B cell (primary cell): Measurements from ENCODE around the gene BRD9. TPM values are rescaled to one million over a fixed set of nuclear protein-coding genes. Genes with fewer than 3 reads are reported as not detected.

Experiments used
- ATAC-seq: fragments of 200-7000 bp; cut with Tn5 transposase; one replicate; pipeline ENCODE4 v1.10.0; 2021; ENCODE audit warnings: low read depth, mild to moderate bottlenecking, moderate number of reproducible peaks, moderate library complexity
- CTCF ChIA-PET: fragments of 350-600 bp; sonication (Branson Sonifier 250); formaldehyde crosslinking; loops from one replicate; lab custom pipeline; 2021; ENCODE audit warnings: antibody characterized with exemption, inconsistent platforms; lab: Charles Lee
- POLR2A ChIA-PET: fragments of 350-600 bp; sonication (Branson Sonifier 250); formaldehyde crosslinking; loops from one replicate; lab custom pipeline; 2021; ENCODE audit warnings: antibody characterized with exemption; lab: Charles Lee
- DNase-seq: peaks from one replicate; pipeline ENCODE4 v3.0.0; 2013
- H2AFZ ChIP-seq: 2 replicates; pipeline ENCODE4 v1.6.1; 2012; ENCODE audit warnings: mild to moderate bottlenecking, low read depth, low read length; ENCODE audit not compliant: insufficient read depth, poor library complexity, severe bottlenecking
- H3K27ac ChIP-seq, 2 donors: 1 replicate in 1 of 2; 2 replicates in 1 of 2; pipeline ENCODE4 v1.5.1; 2012 to 2013; ENCODE audit warnings: low read length in 2 of 2, mild to moderate bottlenecking in 2 of 2, moderate library complexity in 1 of 2
- H3K27me3 ChIP-seq, 4 experiments: fragments of 200-600 bp in 1 of 4; sonication (generic) in 1 of 4; replicated peaks in 1 of 4; 1 replicate in 2 of 4; 2 replicates in 2 of 4; pipeline versions ENCODE4 v1.6.1 to v1.7.0; 2013 to 2016; ENCODE audit warnings: low read length in 3 of 4, mild to moderate bottlenecking in 2 of 4, mixed read lengths in 1 of 4, moderate library complexity in 1 of 4; ENCODE audit not compliant: insufficient read depth in 4 of 4, control insufficient read depth in 3 of 4; ENCODE audit errors: control extremely low read depth in 1 of 4
- H3K36me3 ChIP-seq, 2 experiments: replicated peaks in 1 of 2; 1 replicate in 1 of 2; 2 replicates in 1 of 2; pipeline versions ENCODE4 v1.6.1 to v1.7.1; 2013; ENCODE audit warnings: low read length in 1 of 2; ENCODE audit not compliant: insufficient read depth in 2 of 2, control insufficient read depth in 1 of 2; ENCODE audit errors: control extremely low read depth in 1 of 2, extremely low read depth in 1 of 2
- H3K4me1 ChIP-seq, 2 donors: fragments of 200-600 bp in 1 of 2; sonication (generic) in 1 of 2; 1 replicate in 1 of 2; 2 replicates in 1 of 2; pipeline versions ENCODE4 v1.5.1 to v1.6.1; 2013 to 2017; ENCODE audit warnings: low read length in 2 of 2; ENCODE audit not compliant: control insufficient read depth in 2 of 2, insufficient read depth in 2 of 2
- H3K4me2 ChIP-seq: replicated peaks from 2 replicates; pipeline ENCODE3; 2012; ENCODE audit warnings: mild to moderate bottlenecking, low read depth, low read length; ENCODE audit not compliant: poor library complexity, severe bottlenecking
- H3K4me3 ChIP-seq, 5 experiments: fragments of 200-600 bp in 1 of 5; sonication (generic) in 1 of 5; 1 replicate in 3 of 5; 2 replicates in 2 of 5; pipeline versions ENCODE4 v1.5.1 to v1.7.0; 2011 to 2016; ENCODE audit warnings: low read length in 4 of 5, mild to moderate bottlenecking in 4 of 5, low read depth in 2 of 5, control low read depth in 1 of 5, moderate library complexity in 1 of 5; ENCODE audit not compliant: insufficient read depth in 1 of 5; ENCODE audit errors: control extremely low read depth in 1 of 5, extremely low read depth in 1 of 5
- H3K79me2 ChIP-seq: fragments of 200-600 bp; sonication (generic); one replicate; pipeline ENCODE4 v1.6.0; 2016; ENCODE audit warnings: low read length; ENCODE audit not compliant: control insufficient read depth, insufficient read depth
- H3K9ac ChIP-seq: fragments of 200-600 bp; sonication (generic); 2 replicates; pipeline ENCODE4 v1.6.1; 2017; ENCODE audit warnings: mild to moderate bottlenecking, low read length, moderate library complexity
- H3K9me3 ChIP-seq, 3 donors: one replicate each; pipeline versions ENCODE4 v1.6.1 to v1.7.1; 2013; ENCODE audit warnings: low read length in 2 of 3; ENCODE audit not compliant: control insufficient read depth in 2 of 3, insufficient read depth in 1 of 3; ENCODE audit errors: control extremely low read depth in 1 of 3
- H4K20me1 ChIP-seq: 2 replicates; pipeline ENCODE4 v1.6.0; 2012; ENCODE audit warnings: mild to moderate bottlenecking, low read length; ENCODE audit not compliant: insufficient read depth, control insufficient read depth, poor library complexity, severe bottlenecking
- H3K27ac Mint-ChIP-seq: one replicate; pipeline ENCODE4 v1.8.0; 2021; ENCODE audit warnings: mixed read lengths
- H3K27me3 Mint-ChIP-seq: one replicate; pipeline ENCODE4 v1.8.0; 2021; ENCODE audit warnings: mixed read lengths
- H3K4me1 Mint-ChIP-seq: one replicate; pipeline ENCODE4 v1.8.0; 2021; ENCODE audit warnings: mixed read lengths
- H3K4me3 Mint-ChIP-seq: one replicate; pipeline ENCODE4 v1.8.0; 2021; ENCODE audit warnings: mixed read lengths
- H3K9me3 Mint-ChIP-seq: one replicate; pipeline ENCODE4 v1.8.0; 2022; ENCODE audit warnings: mixed read lengths; ENCODE audit not compliant: insufficient read depth
- CTCF ChIP-seq: fragments of 200-600 bp; IDR thresholded peaks from one replicate; pipeline ENCODE4 v1.8.0; 2022; ENCODE audit warnings: antibody characterized with exemption, mild to moderate bottlenecking
- EZH2 ChIP-seq: IDR thresholded peaks from 2 replicates; pipeline ENCODE4 v1.6.1; 2012; ENCODE audit warnings: borderline replicate concordance, low read depth, mild to moderate bottlenecking, moderate library complexity, low read length; ENCODE audit not compliant: insufficient read depth, poor library complexity, severe bottlenecking
- WGBS: methylation state at CpG from one replicate; pipeline ENCODE4 v1.1.5; 2013; ENCODE audit warnings: missing lambda C conversion rate; ENCODE audit not compliant: insufficient coverage; 5-methylcytosine and 5-hydroxymethylcytosine counted together
- intact Hi-C: fragments of 100-400 bp; cut with micrococcal nuclease; formaldehyde crosslinking; loops from one replicate; pipeline ENCODE4 v1.10.0; 2022
- polyA plus RNA-seq: library from polyadenylated mRNA; depleted of rRNA; stranded (reverse); fragments of >200 nt; gene quantifications from 2 replicates; pipeline ENCODE4 v1.2.3, GENCODE V29; 2012
- total RNA-seq, 2 donors: library from RNA; stranded (reverse); fragments of 120-200 nt in 1 of 2; gene quantifications; 1 replicate in 1 of 2; 2 replicates in 1 of 2; pipeline versions ENCODE4 v1.2.3 to v1.2.4, GENCODE V29; 2013 to 2022

The BRD9 gene
- total and polyA plus RNA-seq, 2 donors (not counting 1 experiment from before 2014, with no cell fraction given), result 28.3 to 68.6 TPM

- ChIA-PET POLR2A (no interaction called here), CTCF (no interaction called here)
- H3K4me1 ChIP-seq, result no peaks in the 10 kb centered on the region
- Mint-ChIP-seq H3K9me3 (no peaks in the 10 kb centered on the region), H3K4me3 (no peak overlapping the region), H3K4me1 (no peaks in the 10 kb centered on the region), H3K27ac (no peak overlapping the region), H3K27me3 (peaks cover 38% of the 10 kb centered on the region)
- H3K9ac ChIP-seq, result no peak overlapping the region
- H3K9me3 ChIP-seq, result peaks cover 0 to 5% (median 0%) of the 10 kb centered on the region in 3 donors
- no peak for TF ChIP-seq CTCF
- no peak for TF ChIP-seq EZH2
- 89% methylated on average over 4 of the region's 7 CpGs for WGBS
- no peak for ATAC-seq
- H3K4me3 ChIP-seq, result no peak overlapping the region
- H3K4me2 ChIP-seq, result no peak overlapping the region
- no peak overlapping the region for H3K27ac ChIP-seq
- peaks cover 0 to 6% (median 2%) of the 10 kb centered on the region in 4 experiments for H3K27me3 ChIP-seq
- H3K79me2 ChIP-seq, result no peaks in the 10 kb centered on the region
- intact Hi-C loops, result no loop called here
- H4K20me1 ChIP-seq, result no peaks in the 10 kb centered on the region
- H3K36me3 ChIP-seq, result no peaks in the 10 kb centered on the region
- DNase-seq, result no peak
- H2AFZ ChIP-seq, result no peak overlapping the region
These were observed 46.8 kb upstream of the BRD9 start for GRCh38 chr5:939368-939767.

GRCh38 chr5:937151-937924 is 44.7 kb upstream of the BRD9 start:
- CTCF ChIA-PET, result interaction anchor here (1.0 kb wide), 1 partner anchor 203 kb away, joined by 3 read pairs; no protein-coding TSS in a partner anchor

More at GRCh38 chr5:937151-937924, 44.7 kb upstream of the BRD9 start:
- intact Hi-C loops, result no loop called here
- Mint-ChIP-seq H3K4me1 (no peaks in the 10 kb centered on the region), H3K4me3 (no peak overlapping the region), H3K27me3 (peaks cover 24% of the 10 kb centered on the region), H3K27ac (no peak overlapping the region), H3K9me3 (no peaks in the 10 kb centered on the region)
- Histone ChIP-seq H3K4me2 (no peak overlapping the region), H3K4me3 (no peak overlapping the region), H3K36me3 (no peaks in the 10 kb centered on the region), H3K27ac (no peak overlapping the region), H2AFZ (no peak overlapping the region), H3K9ac (no peak overlapping the region), H3K4me1 (no peaks in the 10 kb centered on the region), H3K27me3 (peaks cover 0 to 3% (median 0%) of the 10 kb centered on the region in 4 experiments), H3K9me3 (peaks cover 0 to 7% (median 0%) of the 10 kb centered on the region in 3 donors), H4K20me1 (no peaks in the 10 kb centered on the region), H3K79me2 (no peaks in the 10 kb centered on the region)
- TF ChIP-seq EZH2, result no peak
- TF ChIP-seq CTCF, result no peak
- DNase-seq (no peak), ATAC-seq (no peak)
- POLR2A ChIA-PET, result no interaction called here
- WGBS, result 89% methylated on average over 14 of the region's 14 CpGs
